HG02840 (cell line): Measurements from ENCODE around the gene SLC9B1.
"Not testable (repeated sequence)": the region's sequence is repeated elsewhere in the genome, so short reads cannot be mapped to it uniquely, and the experiment has no call there.

Experiments used
- ATAC-seq: cut with Tn5 transposase; IDR thresholded peaks from one replicate; pipeline ENCODE4 v1.9.1; 2021; ENCODE audit warnings: mild to moderate bottlenecking, moderate library complexity, moderate number of reproducible peaks; ENCODE audit not compliant: unreplicated experiment, low FRiP score

Gene SLC9B1

GRCh38 chr4:102883278-102883677, 136.2 kb downstream of the SLC9B1 start:
- no peak for ATAC-seq

GRCh38 chr4:102881343-102881742, 138.2 kb downstream of the SLC9B1 start:
- no peak for ATAC-seq

GRCh38 chr4:102878901-102879300, 140.6 kb downstream of the SLC9B1 start:
- ATAC-seq = no peak

- not testable (repeated sequence) for ATAC-seq
Observed at GRCh38 chr4:102878349-102878748, 141.2 kb downstream of the SLC9B1 start.

GRCh38 chr4:102877477-102878106, 141.9 kb downstream of the SLC9B1 start:
- ATAC-seq = not testable (repeated sequence)

GRCh38 chr4:102871772-102872171, 147.7 kb downstream of the SLC9B1 start:
- no peak for ATAC-seq

- peak; percentile 31 for ATAC-seq
Observed at GRCh38 chr4:102869569-102870197, 149.8 kb downstream of the SLC9B1 start.

- peak; percentile 89 for ATAC-seq
Observed at GRCh38 chr4:102868781-102869568, 150.5 kb downstream of the SLC9B1 start, which contains the start of gene CISD2. Gene CISD2, plus strand, starts transcription at chr4:102868992. Its CDS starts 93 bp downstream, at chr4:102869085.

GRCh38 chr4:102868153-102868780, 151.2 kb downstream of the SLC9B1 start:
- ATAC-seq = peak; percentile 50

GRCh38 chr4:102867278-102868152, 152.0 kb downstream of the SLC9B1 start:
- no peak for ATAC-seq

GRCh38 chr4:102865327-102865726, 154.2 kb downstream of the SLC9B1 start:
- not testable (repeated sequence) for ATAC-seq

GRCh38 chr4:102862747-102863146, 156.8 kb downstream of the SLC9B1 start:
- no peak for ATAC-seq

- ATAC-seq = no peak
Observed at GRCh38 chr4:102862016-102862415, 157.5 kb downstream of the SLC9B1 start.

- ATAC-seq = no peak
Observed at GRCh38 chr4:102860611-102861324, 158.7 kb downstream of the SLC9B1 start.

- ATAC-seq = no peak
Observed at GRCh38 chr4:102858828-102859464, 160.6 kb downstream of the SLC9B1 start.
